GM21619 (cell line): Measurements from ENCODE around the gene NPAS3.

Source experiments
- ATAC-seq: cut with Tn5 transposase; IDR thresholded peaks from one replicate; pipeline ENCODE4 v1.9.1; 2021; ENCODE audit not compliant: unreplicated experiment

The NPAS3 gene

DNA sequence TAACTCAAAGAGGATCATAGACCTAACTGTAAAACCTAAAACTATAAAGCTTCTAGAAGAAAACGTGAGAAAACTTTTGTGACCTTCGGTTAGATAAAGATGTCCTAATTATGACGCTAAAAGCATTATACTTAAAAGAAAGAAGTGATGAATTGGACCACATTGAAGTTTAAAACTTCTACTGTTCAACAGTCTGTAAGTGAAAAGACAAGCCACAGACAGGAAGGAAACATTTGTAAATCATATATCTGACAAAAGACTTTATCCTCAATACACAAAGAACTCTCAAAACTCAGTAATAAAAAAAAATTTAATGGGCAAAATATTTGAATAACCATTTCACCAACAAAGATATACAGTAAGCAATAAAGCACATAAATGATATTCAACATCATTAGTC lies 667.9 kb downstream of the NPAS3 start:
- ATAC-seq: no peak

DNA sequence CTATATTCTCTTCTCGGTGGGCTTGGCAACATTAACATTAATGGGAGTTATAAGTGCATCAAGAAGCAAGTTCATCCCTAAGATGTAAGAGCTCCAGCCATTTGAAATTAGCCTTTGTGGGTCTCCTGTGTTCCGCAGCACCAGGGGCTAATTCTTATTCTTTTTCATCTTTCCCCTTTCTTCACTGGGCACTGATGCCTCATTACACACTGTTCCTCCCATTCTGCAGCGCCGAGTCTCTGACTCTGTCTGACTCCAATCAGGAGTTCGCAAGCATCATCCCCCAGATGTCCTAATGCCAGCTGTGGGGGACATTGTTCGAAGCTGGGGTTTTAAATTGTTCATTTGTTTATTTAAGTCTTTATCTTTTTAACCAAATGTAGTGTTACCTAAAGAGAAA lies 670.9 kb downstream of the NPAS3 start:
- ATAC-seq: no peak

DNA sequence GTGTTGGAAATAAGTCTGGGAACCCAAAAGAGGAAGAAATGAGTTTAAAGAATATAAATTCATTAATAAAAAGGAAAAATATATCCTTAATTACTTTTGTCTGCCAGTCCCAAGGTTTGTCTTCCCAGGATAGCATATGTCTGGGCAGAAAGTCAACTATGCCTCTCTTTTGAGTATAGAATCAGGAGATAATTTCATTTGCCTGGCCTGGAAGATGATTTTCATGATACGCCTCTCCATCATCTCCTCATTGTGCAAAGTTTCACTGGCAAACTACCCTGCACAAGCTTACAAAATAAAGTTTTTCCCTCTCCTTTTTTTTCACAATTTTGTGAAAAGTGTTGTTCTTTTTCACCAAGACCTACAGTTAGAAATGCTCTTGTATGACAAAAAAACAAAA lies 671.4 kb downstream of the NPAS3 start:
- ATAC-seq: no peak

DNA sequence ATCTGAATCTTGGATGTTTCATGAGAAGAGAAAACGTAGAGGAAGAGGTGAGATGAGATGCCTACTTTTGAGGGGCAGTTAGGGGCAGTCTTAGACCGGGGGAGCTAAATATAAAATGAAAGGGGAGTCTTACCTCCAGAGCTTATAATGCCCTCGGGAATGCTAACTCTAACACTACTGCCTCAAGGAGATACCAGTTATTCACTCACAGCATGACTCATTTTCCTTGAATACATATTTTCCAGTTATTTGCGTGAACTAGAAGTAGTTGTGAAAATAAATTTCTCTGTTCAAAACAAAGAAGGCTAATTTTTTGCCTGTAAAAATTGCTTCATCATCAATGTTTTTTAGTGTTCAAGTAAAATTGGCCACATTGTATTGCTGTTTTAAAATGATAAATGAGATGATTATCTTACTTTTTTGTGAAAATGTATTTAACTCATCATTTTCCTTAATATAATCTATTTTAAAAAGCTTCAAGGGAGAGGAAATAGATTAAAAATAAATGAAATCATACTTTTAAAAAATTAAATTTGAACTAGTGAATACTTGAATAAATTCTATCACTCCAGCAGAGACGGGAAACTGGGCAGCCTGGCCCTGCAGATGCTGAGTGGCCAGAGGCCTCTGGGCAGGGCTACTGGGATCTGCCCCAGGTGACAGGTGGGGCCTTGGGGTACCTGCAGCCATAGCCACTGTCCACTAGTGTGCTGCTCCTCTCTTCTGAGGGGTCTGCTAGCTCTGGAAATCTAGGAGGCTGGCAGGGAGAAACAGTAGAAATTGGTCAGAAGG lies 672.9 kb downstream of the NPAS3 start:
- ATAC-seq: no peak

DNA sequence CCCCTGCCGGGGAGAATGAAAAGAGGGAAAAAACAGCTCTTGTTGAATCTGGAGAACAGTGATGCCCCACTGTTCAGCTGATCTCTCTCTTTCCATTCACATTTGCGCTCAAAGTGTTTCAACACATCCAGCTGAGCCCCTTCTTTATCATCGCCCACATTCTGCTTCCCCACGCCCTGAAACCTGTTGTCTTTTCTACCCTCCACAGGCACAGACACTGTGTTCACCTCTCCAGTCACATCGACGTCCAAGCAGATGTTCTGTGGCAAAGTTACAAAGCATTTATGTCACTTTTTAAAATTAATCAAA lies 673.5 kb downstream of the NPAS3 start:
- ATAC-seq: no peak

DNA sequence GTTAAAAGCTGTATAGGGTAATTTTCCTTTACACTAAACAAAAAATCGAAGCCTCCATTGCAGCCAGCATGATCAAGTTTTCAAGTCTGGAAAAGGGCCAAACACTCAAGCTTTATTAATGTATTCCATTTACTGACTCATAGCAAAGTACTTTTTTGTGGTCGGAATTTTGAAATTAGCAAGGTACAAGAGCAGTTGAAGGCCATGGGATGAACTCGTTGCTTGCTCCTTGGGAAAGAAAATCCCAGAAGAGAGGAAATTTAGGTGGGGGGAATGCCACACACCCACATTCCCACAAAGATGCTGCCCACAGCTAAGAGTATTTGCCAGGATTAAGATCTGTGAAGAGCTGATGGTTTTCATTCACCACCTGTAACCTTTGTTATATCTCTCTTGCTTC lies 678.5 kb downstream of the NPAS3 start:
- ATAC-seq: no peak

DNA sequence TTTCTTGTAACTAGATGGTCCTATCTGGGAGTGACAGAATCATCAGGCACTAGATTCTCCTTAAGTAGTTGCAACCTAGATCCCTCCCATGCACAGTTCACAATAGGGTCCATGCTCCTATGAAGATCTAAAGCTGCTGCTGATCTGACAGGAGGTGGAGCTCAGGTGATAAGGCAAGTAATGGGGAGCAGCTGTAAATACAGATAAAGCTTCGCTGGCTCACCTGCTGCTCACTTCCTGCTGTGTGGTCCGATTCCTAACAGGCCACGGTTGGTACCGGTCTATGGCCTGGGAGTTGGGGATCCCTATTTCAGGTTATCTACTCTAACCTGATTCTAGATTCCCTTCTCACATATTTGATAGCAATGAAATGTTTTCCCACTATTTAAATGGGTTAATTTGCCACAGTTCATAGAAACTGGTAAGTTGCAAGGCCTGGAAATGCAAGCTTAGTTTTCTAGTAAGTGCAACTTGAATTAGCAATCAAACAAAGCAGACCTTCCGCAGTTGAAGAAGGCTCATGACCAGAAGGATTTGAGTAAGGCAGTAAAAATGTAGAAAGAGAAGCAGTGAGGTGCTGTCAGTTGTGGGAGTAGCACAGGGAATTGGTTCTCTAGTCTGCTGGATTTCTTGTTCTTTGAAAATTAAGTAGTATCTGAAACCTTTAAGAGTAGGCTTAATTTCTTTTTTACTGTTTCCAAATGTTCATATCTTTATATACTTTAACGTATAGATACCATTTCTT lies 679.9 kb downstream of the NPAS3 start:
- ATAC-seq: no peak

DNA sequence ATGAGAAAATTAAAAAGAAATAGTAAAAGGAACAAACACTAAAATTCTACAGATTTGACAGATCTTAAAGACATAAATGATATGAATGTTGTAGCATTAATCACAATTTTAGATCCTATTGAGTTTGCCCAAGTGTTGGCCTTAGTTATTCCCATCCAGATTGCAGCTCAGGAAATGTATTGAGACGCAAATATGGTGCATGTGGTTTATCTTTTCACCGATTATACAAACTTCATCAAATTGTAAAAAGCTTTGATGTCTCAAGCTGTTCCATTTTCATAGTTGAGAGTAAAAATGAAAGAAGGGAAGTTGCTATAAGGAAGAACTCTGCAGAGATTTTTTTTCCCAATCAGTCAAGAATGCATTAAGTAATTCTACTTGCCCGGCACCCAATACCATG lies 683.8 kb downstream of the NPAS3 start:
- ATAC-seq: no peak

DNA sequence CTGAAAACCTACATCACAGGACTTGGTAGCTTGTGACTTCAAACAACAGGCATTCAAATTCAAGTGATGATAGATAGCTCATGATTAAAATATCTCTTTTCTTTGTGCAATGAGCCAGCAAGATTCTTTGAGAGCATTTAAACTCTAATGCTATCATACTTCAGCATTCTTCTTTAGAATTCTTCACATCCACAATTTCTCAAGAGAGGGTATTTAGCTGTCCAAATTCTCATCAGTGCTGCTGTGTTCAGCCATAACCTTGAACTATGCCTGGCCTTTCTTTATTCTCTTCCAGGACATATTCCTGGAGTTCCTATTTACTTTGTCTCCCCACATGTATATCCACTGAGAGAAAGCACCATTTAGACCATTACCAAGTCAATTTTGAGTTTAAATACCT lies 691.1 kb downstream of the NPAS3 start:
- ATAC-seq: no peak

DNA sequence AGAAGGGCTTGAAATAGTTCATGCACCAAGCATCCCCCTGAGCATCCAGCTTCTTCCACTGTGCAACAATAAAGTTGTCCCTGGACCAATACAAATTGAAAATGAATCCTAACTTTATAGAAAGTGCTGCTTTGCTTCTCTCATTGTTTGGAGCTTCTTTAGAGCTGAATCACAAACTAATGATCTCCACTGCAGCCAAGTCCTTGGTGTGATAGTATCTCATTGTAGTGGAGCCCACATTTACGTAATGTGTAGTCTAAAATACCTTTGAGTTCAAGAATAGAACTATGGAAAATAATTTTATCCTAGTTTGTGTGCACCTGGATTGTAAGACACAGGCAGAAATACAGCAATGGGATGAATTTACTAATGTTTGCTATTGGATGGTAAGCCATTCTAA lies 692.3 kb downstream of the NPAS3 start:
- no peak for ATAC-seq

DNA sequence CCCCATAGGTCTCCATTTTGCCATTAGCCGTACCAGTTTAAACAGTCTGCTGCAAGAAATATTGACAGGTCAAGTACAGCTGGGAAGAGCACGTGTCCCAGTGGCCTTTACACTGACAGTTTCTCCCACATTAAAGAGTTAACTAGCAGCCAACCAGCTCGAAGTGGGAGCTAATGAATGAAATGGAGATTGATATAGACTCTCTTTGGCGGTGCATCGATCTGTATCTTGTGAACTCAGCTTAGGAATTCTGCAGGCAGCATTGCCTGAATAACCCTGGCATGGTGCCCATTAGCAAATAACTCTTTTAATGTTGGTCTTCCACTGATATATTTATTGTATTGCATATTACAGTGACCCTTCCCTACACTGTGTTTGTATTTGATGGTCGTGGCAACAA lies 692.8 kb downstream of the NPAS3 start:
- ATAC-seq: no peak

DNA sequence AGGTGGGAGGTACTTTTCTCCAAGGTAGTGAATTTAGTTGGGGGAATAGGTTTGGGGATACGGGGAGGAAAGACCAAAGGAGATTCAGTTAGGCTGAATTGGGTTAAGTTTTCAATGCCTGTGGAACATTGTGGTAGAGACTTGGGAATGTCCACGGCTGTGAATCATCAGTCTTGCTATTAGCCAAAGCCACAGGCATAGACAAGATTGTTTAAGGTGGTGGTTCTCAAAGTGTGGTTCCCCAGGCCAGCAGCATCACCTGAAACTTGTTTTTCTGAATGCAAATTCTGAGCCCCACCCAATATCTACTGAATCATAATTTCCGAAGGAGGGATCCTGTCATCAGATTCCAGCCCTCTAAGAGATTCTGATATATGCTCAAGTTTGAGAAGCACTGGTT lies 696.0 kb downstream of the NPAS3 start:
- no peak for ATAC-seq

DNA sequence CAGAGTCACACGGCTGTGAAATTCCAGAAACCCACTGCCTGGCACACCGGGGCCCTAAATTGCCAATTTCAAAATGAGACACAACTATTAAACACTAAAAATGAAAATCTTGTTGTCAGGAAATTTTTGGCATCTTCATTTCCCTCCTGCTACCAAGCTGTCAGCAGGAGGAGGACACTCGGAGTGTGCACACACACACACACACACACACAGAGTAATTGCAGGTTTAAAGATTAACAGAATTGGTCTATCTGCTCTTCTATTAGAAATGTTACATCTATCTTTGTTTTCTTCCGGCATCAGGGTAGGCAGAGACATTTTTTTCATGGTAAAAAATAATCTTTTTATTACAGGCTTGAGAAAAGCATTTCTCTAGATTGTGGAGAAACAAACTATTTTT lies 698.0 kb downstream of the NPAS3 start:
- no peak for ATAC-seq

DNA sequence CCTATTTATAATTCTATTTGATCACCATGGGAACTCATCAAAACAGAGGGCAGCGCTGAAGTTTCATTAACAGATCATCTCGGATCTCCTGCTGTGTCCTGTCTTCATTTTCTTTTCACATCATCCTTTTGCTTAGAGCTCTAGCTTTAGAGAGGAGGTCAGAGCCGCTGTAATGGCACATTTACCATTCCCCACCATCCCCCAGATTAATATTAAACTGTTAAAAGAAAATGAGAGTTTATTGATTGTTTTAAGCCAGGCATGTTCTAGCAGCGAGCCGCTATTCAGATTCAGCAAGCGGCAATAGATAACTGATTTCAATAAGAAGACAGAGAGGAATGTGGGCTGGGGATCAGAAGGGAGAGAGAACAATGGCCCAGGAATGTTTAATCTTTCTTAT lies 703.4 kb downstream of the NPAS3 start:
- no peak for ATAC-seq

DNA sequence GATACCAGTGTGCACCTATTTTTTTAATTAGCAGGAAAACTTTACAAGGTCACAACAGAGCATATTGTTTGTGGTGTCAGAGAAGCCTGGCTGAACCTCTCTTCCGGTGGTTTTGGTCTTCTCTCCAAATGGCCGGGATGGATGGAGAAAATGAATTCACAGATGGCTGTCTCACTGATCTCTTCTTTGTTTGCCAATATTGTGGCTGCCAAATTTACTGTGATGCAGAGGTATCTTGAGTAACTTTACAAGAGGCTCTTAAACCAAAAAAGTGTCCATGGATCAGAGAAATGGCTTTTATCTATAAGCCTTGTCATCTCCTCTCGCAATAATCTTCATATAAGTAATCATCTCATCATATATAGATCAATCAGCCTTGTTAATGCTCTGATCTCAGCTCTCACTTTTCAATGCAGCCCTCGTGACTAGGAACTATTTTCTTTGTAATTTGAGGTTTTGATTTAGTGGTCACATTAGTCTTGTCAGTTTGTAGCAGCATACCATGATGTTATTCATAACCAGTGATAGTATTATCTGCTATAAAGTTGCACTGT lies 704.1 kb downstream of the NPAS3 start:
- ATAC-seq: no peak

DNA sequence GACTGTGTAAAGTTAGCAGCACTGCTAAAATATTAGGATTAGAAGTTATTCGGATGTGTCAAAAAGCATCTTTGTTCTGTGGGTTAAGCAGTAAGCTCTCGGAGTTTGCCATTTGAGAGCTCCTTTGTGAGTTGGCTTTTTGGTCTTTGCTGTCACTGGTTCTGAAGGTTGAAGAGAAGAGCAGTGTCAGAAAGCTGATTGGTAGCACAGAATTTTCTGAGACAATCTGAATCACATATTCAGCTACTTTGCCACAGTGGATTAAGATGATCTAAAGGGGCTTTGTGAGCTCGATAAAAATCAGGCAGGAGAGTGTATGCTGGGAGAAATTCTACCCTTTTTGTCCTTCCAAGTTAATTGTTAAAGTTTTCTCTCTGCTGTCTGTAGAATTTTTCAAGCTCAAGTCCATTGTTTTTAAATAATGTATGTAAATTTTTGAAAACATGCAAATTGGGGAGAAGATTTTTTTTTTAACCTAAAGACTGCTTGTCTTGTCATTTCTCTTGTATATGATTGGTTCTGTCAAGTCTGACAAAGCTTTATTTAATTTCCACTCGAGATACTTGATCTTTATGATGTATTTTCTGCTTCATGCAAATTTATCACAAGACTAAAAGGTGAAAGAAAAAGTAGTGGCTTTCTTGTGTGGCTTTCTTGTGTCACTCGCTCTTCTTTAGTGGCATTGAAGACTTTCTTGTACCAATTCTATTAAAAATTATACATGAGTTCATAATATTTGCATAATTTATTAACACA lies 704.9 kb downstream of the NPAS3 start:
- ATAC-seq: no peak

DNA sequence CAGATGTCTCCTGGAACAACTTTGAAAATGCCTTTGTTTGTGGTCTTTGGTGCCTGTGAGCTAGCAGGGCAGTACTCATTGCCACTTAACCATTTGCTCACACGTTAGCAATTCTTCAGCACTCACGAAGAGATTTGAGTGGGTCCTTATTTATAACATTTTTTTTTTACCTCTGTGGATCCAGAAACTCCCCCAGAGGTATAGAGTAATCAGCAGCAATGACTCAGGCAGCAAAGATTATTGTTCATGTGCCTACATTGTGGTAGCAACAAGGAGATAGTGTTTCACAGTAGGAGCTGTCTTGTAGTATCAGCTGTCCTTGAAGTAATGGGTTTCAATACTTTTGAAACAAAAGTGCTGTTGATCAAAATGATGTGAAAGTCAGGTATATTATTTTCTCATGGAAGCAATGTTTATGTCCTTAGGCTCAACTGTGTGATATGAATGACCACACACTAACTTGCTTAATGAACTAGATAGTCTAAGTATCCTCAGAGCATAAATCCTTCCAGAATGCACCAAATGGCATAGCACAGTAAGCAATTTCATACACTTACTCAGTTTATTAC lies 708.1 kb downstream of the NPAS3 start:
- no peak for ATAC-seq

DNA sequence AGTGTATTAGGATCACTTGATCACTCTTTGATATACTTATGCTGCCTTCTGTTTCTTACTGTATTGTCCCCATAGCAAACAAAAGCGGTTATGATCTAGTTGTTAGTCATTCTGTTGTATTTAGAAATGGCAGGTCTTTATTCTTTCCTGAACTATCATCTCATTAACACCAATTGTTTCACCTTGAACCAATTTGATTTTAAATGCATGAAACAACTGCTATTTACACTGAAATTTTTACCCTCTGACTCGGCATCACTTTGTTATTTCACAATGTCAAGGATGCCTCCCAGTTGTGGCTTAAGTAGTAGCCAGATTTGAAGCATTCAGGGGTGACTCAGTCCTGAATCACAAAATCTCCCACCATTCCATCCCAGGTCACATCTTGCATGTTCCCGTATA lies 708.7 kb downstream of the NPAS3 start:
- no peak for ATAC-seq

DNA sequence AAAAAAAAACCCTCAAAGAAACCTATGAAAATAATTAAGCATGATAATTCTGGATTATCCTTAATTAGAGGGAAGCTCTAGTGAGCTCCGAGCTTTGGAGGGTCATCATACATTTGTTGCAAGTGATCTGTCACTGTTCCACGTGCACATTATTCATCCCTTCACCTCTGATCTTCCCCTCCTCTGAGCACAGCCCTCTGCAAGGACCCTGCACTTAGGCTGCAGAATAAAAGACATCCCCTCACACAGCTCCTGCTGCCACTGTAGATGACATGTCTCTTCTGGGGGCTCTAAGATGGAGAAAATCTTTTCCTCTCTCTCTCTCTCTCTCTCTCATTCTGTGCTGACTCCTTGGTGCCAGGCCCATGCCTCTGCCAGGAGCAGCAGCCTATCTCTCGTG lies 711.8 kb downstream of the NPAS3 start:
- ATAC-seq: no peak

DNA sequence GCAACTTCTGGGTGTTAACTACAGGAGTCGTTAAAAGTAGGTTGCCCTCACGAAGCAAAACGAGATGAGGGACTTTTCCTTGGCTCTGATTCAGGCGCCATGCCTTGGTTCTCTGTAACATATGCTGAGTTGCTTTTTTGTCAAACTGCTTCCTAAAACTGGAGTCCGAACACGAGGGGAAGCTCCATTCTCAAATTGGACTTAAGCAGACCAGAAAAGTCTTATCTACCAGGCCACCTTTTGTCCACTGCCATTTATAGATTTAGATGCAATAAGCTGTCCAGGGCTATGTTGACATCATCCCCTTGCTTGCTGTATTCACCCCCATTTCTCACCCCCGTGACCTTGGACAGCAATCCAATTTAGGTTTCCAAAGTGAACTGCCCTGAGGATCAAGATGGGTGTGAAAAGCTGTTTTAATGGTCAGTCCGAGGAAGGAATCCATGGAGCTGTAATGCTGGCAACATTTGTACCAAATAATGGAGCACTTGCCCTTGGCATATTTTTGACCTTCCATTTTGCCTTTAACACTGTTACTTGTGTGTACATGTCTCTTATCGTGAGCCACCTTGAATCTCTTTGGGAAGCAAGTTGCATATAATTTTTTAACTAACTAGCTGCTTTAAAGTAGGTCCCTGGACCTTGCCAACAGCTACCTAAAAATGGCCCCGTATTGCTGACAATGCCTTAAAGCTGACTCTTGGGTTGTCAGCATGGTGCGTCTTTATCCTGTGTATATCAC lies 714.1 kb downstream of the NPAS3 start:
- no peak for ATAC-seq

DNA sequence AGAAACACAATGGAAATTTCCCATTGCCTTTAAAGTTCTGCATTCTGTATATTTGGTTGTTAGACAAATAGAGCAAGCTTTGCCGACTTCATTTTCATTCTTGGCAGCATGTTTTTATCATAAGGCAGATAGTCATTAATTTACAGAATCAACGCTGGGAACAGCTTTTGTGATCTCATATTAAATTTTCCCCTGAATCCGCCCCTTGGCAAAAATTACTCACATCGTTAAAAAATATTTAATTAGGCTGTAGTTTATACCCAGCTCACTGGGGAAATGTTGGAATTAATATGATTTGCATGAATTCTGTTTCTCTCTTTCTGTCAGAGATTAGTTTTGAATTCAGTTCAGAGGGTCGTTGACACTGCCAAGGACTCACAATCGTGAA lies 714.6 kb downstream of the NPAS3 start:
- ATAC-seq: no peak
